Measurements from ENCODE around the gene TTLL6.

The TTLL6 gene

GRCh38 chr17:48737330-48738043, 79.5 kb downstream of the TTLL6 start:
- TF ChIP-seq CTCF (IDR thresholded peaks at IDR 0.05; ENCODE audit: low read depth, low read length), result no peak
- no peak for DNase-seq (ENCODE audit: extremely low read depth, low read depth)

GRCh38 chr17:48735062-48735351, 82.0 kb downstream of the TTLL6 start:
- no peak for TF ChIP-seq CTCF (IDR thresholded peaks at IDR 0.05; ENCODE audit: low read depth, low read length)
- DNase-seq (ENCODE audit: extremely low read depth, low read depth), result no peak

- DNase-seq (ENCODE audit: extremely low read depth, low read depth), result no peak
- TF ChIP-seq CTCF (IDR thresholded peaks at IDR 0.05; ENCODE audit: low read depth, low read length), result no peak
Measured at GRCh38 chr17:48734333-48735061, 82.5 kb downstream of the TTLL6 start.

GRCh38 chr17:48733632-48734328, 83.2 kb downstream of the TTLL6 start:
- DNase-seq (ENCODE audit: extremely low read depth, low read depth), result no peak
- TF ChIP-seq CTCF (IDR thresholded peaks at IDR 0.05; ENCODE audit: low read depth, low read length), result no peak

GRCh38 chr17:48732688-48733629, 84.1 kb downstream of the TTLL6 start:
- no peak for TF ChIP-seq CTCF (IDR thresholded peaks at IDR 0.05; ENCODE audit: low read depth, low read length)
- DNase-seq (ENCODE audit: extremely low read depth, low read depth), result no peak

- no peak for TF ChIP-seq CTCF (IDR thresholded peaks at IDR 0.05; ENCODE audit: low read depth, low read length)
- no peak for DNase-seq (ENCODE audit: extremely low read depth, low read depth)
Measured at GRCh38 chr17:48731355-48731754, 85.7 kb downstream of the TTLL6 start.

Measured in AG09319 (cell line).